GM12892 (cell line): ENCODE measurements around the gene MRPL11.
A peak's percentile ranks its signal among the peaks of the same experiment; 100 is the strongest.

Experiments
- DNase-seq: peaks from one replicate; pipeline ENCODE4 v3.0.0; 2011; ENCODE audit not compliant: insufficient read length
- FAIRE-seq: peaks from 2 replicates; lab custom pipeline; 2011; peaks lifted over from hg19 to GRCh38; lab: Jason Lieb, UNC
- POLR2A ChIP-seq: IDR thresholded peaks from 2 replicates; pipeline ENCODE4 v1.6.1; 2011; ENCODE audit warnings: low read depth, low read length, control low read depth
- POLR2AphosphoS5 ChIP-seq: IDR thresholded peaks from 2 replicates; pipeline ENCODE4 v1.6.1; 2011; ENCODE audit warnings: low read depth, low read length, control low read depth
- TAF1 ChIP-seq: IDR thresholded peaks from 2 replicates; pipeline ENCODE4 v1.6.1; 2011; ENCODE audit warnings: low read depth, mild to moderate bottlenecking, control low read depth, low read length, borderline replicate concordance

MRPL11 gene

GRCh38 chr11:66408488-66409214 is 30.0 kb downstream of the MRPL11 start:
- FAIRE-seq = peak; percentile 99
- peak; percentile 93 for DNase-seq
- TF ChIP-seq TAF1 (no peak), POLR2A (no peak), POLR2AphosphoS5 (no peak)

- FAIRE-seq = no peak
- no peak for DNase-seq
Observed at GRCh38 chr11:66407651-66408050, 31.0 kb downstream of the MRPL11 start.

DNA sequence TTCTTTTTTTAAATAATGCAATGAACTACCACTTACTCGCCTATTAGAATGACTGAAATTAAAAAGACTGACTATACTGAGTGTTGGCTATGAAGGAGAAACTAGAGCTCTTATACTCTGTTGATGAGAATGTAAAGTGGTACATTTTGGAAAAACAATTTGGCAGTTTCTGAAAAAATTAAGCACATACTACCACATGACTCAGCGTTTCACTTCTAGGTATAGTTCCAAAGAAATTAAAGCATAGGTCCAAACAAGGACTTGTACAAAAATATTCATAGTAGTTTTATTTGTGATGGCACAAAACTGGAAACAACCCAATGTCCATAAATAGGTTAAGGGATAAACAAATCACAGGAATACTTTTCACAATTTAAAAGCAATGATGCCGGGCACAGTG is 44.7 kb downstream of the MRPL11 start:
- no peak for FAIRE-seq
- DNase-seq = no peak
- TF ChIP-seq POLR2AphosphoS5 (no peak), POLR2A (no peak), TAF1 (no peak)

More at GRCh38 chr11:66407651-66408050, 31.0 kb downstream of the MRPL11 start:
- TF ChIP-seq TAF1 = no peak
- no peak for TF ChIP-seq POLR2A

- FAIRE-seq (no peak), DNase-seq (no peak)
- TF ChIP-seq POLR2AphosphoS5 = no peak
- no peak for TF ChIP-seq POLR2A
Observed at GRCh38 chr11:66391322-66391721, 47.3 kb downstream of the MRPL11 start.

DNA sequence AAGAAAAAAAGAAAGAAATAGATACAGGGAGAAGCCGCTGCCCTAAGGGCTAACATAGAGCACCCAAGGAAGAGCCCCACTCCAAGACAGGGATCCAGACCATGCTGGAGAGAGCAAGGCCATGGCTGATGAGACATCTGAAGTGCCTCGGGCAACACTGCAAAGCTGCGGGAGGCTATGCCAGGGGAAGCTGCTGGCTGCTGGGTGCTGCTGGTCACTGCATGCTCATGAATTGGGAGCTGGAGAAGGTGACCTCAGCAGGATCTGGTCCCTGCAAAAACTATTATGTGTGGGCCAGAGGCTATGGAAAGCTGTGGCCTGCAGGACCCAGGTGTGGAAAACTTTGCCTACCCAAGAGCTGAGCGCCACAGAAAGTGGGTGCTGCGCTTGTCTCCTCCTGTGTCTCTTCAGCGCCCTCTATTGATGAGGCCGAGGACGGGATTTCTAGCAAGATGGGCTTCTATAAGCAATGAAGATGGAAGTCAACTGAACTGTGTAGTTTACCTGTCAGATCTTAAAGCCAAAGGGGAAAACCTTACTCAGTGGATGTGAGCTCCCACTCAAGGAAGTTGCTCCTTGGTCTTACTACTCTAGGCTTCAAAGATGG is 49.8 kb downstream of the MRPL11 start:
- DNase-seq (no peak), FAIRE-seq (peak; percentile 58)
- TF ChIP-seq POLR2AphosphoS5 (no peak), TAF1 (no peak), POLR2A (no peak)

- DNase-seq (peak; percentile 21), FAIRE-seq (peak; percentile 88)
- no peak for TF ChIP-seq TAF1
- no peak for TF ChIP-seq POLR2A
- no peak for TF ChIP-seq POLR2AphosphoS5
Observed at GRCh38 chr11:66386171-66387069, 52.2 kb downstream of the MRPL11 start.
